SK-MEL-5 (cell line): Measurements from ENCODE around the gene FTL. TPM values are rescaled to one million over a fixed set of nuclear protein-coding genes. Genes with fewer than 3 reads are reported as not detected.

Experiments used
- DNase-seq: peaks from one replicate; pipeline ENCODE4 v3.0.0-alpha.2; 2016; ENCODE audit warnings: low read depth, low spot score
- in situ Hi-C: cut with HindIII; loops from 2 replicates; pipeline ENCODE4 v1.10.0; 2016; ENCODE audit warnings: low sequenced_read_pairs, high pct_unique_total_duplicates, low pct_unique_long_range_greater_than_20kb
- total RNA-seq: library from RNA; depleted of rRNA; stranded (reverse); fragments of >200 nt; shearing (Covaris generic); gene quantifications from 2 replicates; pipeline ENCODE4 v1.2.3, GENCODE V29; 2014

Gene FTL
- total RNA-seq, 1 experiment from 2014 or later, result 1,902 TPM

GRCh38 chr19:48982280-48982679, 17.2 kb downstream of the FTL start:
- DNase-seq, result no peak
- in situ Hi-C loops, result no loop called here

- DNase-seq, result no peak
These were observed 20.6 kb downstream of the FTL start for GRCh38 chr19:48985711-48986110.

GRCh38 chr19:48986211-48986610, 21.1 kb downstream of the FTL start:
- in situ Hi-C loops, result no loop called here
- DNase-seq, result no peak

More at GRCh38 chr19:48985711-48986110, 20.6 kb downstream of the FTL start:
- in situ Hi-C loops, result no loop called here

- in situ Hi-C loops, result no loop called here
- no peak for DNase-seq
These were observed 22.2 kb downstream of the FTL start for GRCh38 chr19:48987323-48987722.

- in situ Hi-C loops, result no loop called here
- no peak for DNase-seq
These were observed 23.2 kb downstream of the FTL start for GRCh38 chr19:48988286-48988685.

GRCh38 chr19:48988860-48989259, 23.8 kb downstream of the FTL start:
- no peak for DNase-seq
- in situ Hi-C loops, result no loop called here

- no peak for DNase-seq
- in situ Hi-C loops, result no loop called here
These were observed 24.7 kb downstream of the FTL start for GRCh38 chr19:48989701-48990291.

- no peak for DNase-seq
- in situ Hi-C loops, result no loop called here
These were observed 25.3 kb downstream of the FTL start for GRCh38 chr19:48990400-48990799.

GRCh38 chr19:48991011-48991609, 26.0 kb downstream of the FTL start:
- in situ Hi-C loops, result no loop called here

GRCh38 chr19:48991873-48992580, 26.9 kb downstream of the FTL start:
- peak; percentile 73 for DNase-seq
- in situ Hi-C loops, result no loop called here

More at GRCh38 chr19:48991011-48991609, 26.0 kb downstream of the FTL start:
- DNase-seq, result no peak

GRCh38 chr19:48992581-48993174, 27.6 kb downstream of the FTL start:
- in situ Hi-C loops, result no loop called here

GRCh38 chr19:48993175-48994034, 28.3 kb downstream of the FTL start, which contains the start of the genes GYS1 and RUVBL2:
Gene GYS1, minus strand, starts transcription at chr19:48993309. Its CDS starts 197 bp downstream, at chr19:48993112.
Gene RUVBL2, plus strand, starts transcription at chr19:48993887. Its CDS starts 25 bp downstream, at chr19:48993912.
- in situ Hi-C loops, result no loop called here
- peak; percentile 99 for DNase-seq

More at GRCh38 chr19:48992581-48993174, 27.6 kb downstream of the FTL start:
- DNase-seq, result no peak

- DNase-seq, result no peak
- in situ Hi-C loops, result no loop called here
These were observed 28.9 kb downstream of the FTL start for GRCh38 chr19:48994035-48994386.

- DNase-seq, result peak; percentile 90
- in situ Hi-C loops, result no loop called here
These were observed 32.9 kb downstream of the FTL start for GRCh38 chr19:48997972-48998371.

GRCh38 chr19:48999481-49000325, 34.6 kb downstream of the FTL start:
- in situ Hi-C loops, result no loop called here
- peak; percentile 82 for DNase-seq

- in situ Hi-C loops, result no loop called here
- no peak for DNase-seq
These were observed 39.0 kb downstream of the FTL start for GRCh38 chr19:49004133-49004532.
